ENCODE measurements around the gene CARS2.

CARS2 gene

DNA sequence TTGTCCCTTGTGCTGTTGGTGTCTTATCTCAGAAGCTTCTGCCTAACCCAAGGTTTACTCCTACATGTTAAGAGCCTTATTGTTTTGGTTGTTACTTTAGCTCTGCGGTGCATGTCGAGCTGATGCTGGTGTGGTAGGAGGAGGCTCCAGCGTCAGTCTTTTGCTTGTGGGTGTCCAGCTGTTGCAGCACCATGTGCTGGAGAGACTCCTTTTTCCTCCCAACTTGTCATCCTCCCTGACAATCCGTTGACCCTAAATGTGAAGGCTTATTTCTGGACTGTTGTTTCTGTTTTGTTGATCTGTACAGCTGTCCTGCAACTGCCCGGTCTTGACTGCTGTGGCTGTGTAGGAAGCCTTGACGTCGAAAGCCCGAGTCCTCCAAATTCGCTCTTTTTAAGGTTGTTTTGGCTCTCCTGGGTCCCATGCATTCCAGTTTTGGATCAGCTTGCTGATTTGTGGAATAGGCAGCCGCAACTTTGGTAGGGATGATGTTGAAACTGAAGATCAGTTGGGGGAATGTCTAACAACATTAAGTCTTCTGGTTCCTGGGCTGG, 75.3 kb downstream of the CARS2 start:
- Mint-ChIP-seq H3K4me3 (no peak overlapping the region), H3K27me3 (no peaks in the 10 kb centered on the region), H3K27ac (no peak overlapping the region), H3K4me1 (peaks cover 54% of the 10 kb centered on the region), H3K36me3 (peaks cover 7% of the 10 kb centered on the region), H3K9me3 (no peaks in the 10 kb centered on the region)

- no peak overlapping the region for H3K4me3 Mint-ChIP-seq
- H3K27ac Mint-ChIP-seq, result no peak overlapping the region
- no peaks in the 10 kb centered on the region for H3K27me3 Mint-ChIP-seq
- peaks cover 7% of the 10 kb centered on the region for H3K36me3 Mint-ChIP-seq
- peaks cover 56% of the 10 kb centered on the region for H3K4me1 Mint-ChIP-seq
- no peaks in the 10 kb centered on the region for H3K9me3 Mint-ChIP-seq
Measured at GRCh38 chr13:110629735-110630134, 76.2 kb downstream of the CARS2 start.

- no peak overlapping the region for H3K4me3 Mint-ChIP-seq
- H3K36me3 Mint-ChIP-seq, result peaks cover 7% of the 10 kb centered on the region
- H3K27ac Mint-ChIP-seq, result no peak overlapping the region
- no peaks in the 10 kb centered on the region for H3K27me3 Mint-ChIP-seq
- peaks cover 56% of the 10 kb centered on the region for H3K4me1 Mint-ChIP-seq
- H3K9me3 Mint-ChIP-seq, result no peaks in the 10 kb centered on the region
Measured at GRCh38 chr13:110628952-110629701, 76.8 kb downstream of the CARS2 start.

DNA sequence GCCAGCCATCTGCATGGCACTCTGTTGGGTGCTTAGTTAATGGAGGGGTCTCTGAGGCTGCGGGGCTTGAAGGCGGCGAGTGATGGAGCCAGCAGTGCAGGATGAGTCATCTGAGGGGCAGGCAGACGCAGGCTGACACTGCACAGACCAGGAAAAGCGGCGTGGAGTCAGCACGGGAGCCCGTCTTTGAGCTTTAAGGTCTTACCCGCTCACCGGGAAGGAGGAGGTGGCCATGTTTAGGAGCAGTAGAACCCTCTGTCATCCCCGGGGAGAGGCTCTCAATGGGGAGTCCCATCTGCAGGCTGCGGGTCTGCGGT, 77.5 kb downstream of the CARS2 start:
- H3K36me3 Mint-ChIP-seq, result peaks cover 7% of the 10 kb centered on the region
- peak overlapping the region; percentile 17 for H3K27ac Mint-ChIP-seq
- H3K27me3 Mint-ChIP-seq, result no peaks in the 10 kb centered on the region
- no peaks in the 10 kb centered on the region for H3K9me3 Mint-ChIP-seq
- H3K4me3 Mint-ChIP-seq, result peak overlapping the region; percentile 19
- peaks cover 56% of the 10 kb centered on the region for H3K4me1 Mint-ChIP-seq

DNA sequence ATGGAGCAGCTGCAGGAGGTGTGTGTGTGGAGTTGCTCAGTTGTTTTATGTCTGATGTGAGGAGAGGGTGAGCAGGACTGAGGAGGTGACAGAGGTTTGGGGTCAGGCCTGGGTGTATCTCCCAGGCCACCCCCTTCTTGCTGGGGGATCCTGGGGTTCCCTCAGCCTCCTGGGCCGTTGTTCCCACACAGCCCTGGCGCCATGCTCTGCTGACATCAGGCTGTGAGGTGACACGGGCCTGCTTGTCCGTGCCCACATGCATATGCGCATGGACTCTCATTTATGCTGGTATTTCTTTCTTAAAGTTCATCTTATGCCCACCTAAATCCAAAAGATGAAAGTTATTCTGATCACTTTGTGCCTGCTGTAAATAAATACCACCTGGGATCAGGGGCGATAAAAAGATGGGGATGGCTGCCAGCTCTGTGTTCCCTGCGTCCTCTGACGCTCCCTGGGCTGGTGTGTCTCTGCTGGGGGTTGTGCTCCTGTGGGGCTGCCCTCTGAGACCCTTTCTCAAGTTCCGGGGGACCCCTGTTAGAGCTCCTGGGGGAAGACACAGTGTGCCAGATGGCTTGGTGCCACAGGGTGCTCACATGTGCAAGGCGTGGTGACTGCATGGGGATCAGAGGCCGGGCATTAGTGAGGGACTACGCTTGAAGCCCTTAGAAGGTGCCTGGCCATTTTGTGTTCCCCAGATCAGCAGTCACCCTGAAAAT, 78.0 kb downstream of the CARS2 start:
- Mint-ChIP-seq H3K27ac (peak overlapping the region; percentile 17), H3K4me3 (no peak overlapping the region), H3K4me1 (peaks cover 58% of the 10 kb centered on the region), H3K36me3 (peaks cover 7% of the 10 kb centered on the region), H3K27me3 (no peaks in the 10 kb centered on the region), H3K9me3 (no peaks in the 10 kb centered on the region)

DNA sequence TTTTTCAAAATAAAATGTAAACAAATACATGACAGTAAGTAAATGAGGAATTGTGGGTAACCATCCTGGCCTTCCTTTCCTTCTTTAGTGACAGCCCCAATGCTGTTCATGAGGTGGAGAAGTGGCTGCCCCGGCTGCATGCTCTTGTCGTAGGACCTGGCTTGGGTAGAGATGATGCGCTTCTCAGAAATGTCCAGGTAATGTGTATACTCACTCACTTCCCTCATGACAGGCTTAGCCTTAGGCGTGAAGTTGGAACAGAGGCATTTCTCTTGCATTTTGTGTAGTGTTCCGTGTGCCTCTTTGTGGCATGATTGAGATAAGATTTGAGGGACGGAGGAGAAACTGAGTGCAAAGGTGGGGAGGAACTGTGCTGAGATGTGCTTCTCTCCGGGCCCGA, 78.6 kb downstream of the CARS2 start:
- no peaks in the 10 kb centered on the region for H3K27me3 Mint-ChIP-seq
- H3K4me1 Mint-ChIP-seq, result peaks cover 63% of the 10 kb centered on the region
- H3K9me3 Mint-ChIP-seq, result no peaks in the 10 kb centered on the region
- H3K36me3 Mint-ChIP-seq, result peaks cover 7% of the 10 kb centered on the region
- no peak overlapping the region for H3K4me3 Mint-ChIP-seq
- H3K27ac Mint-ChIP-seq, result no peak overlapping the region

DNA sequence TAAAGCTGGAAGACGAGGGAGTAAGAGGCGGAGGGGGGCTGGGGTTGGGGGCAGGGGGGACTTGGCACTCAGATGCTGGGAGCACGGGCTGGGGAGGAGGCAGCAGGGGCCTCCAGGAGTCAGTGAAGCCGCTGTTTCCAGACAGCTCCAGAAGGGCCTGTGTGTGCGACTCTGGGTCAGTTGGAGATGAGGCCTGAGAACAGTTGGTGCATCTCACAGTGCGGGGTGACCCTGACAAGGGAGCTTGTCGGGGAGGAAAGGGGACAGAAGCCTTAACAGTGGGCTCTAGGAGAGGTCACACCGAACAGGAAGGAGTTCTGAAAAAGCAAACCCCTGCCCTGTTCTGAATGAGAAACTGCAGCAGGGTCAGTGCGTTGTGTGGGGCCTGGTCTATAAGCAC, 79.4 kb downstream of the CARS2 start:
- Mint-ChIP-seq H3K36me3 (peaks cover 5% of the 10 kb centered on the region), H3K27me3 (no peaks in the 10 kb centered on the region), H3K4me1 (peaks cover 63% of the 10 kb centered on the region), H3K9me3 (no peaks in the 10 kb centered on the region), H3K27ac (peak overlapping the region; percentile 74), H3K4me3 (no peak overlapping the region)

GRCh38 chr13:110625771-110626321, 80.1 kb downstream of the CARS2 start:
- H3K27ac Mint-ChIP-seq, result no peak overlapping the region
- peaks cover 57% of the 10 kb centered on the region for H3K4me1 Mint-ChIP-seq
- H3K9me3 Mint-ChIP-seq, result no peaks in the 10 kb centered on the region
- H3K36me3 Mint-ChIP-seq, result peaks cover 5% of the 10 kb centered on the region
- H3K4me3 Mint-ChIP-seq, result no peak overlapping the region
- no peaks in the 10 kb centered on the region for H3K27me3 Mint-ChIP-seq

DNA sequence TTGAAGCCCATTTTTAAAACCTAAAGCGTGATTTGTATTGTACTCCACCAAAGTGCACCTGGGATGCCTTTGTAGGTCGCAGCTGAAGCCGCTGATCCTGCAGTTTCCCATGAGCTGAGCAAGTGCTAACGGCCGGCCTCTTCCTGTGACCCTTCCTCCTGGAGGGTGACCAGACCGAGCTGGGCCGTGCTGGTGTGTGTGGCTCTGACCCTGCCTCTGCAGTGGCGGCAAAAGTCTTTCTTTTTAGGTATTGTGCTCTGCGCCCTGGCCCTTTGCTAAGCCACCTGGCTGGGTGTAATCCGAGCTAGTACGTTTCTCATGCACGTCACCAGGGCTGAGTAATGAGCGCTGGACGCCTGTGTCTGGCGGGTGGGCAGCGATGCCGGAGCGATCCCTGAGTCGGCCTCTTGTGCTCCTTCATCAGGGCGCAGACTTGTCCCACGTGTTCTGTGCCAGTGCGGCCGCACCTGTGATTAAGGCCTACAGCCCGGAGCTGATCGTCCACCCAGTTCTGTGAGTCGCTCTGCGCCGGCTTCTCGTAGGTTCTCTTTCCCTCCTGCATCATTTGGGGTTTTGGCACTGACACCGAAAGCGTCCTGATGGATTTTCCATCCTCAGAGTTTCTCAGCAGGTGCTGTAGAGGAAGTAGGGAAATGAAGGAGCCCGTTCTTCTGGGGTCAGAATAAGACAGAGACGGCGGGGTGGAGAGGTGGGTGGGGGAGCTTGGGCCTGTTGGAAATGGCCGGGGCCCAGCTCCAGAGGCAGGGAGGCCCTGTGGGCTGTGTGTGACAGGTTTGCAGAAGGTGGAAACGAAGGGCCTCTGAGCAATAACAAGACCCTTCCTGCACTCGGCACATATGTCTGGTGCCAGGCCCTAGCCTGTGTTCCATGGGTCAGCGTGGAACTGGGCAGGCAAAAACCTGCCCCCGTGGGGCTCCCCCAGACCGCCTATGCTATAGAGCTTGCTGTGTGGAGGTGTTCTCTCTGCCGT, 80.9 kb downstream of the CARS2 start:
- H3K36me3 Mint-ChIP-seq, result peaks cover 5% of the 10 kb centered on the region
- peaks cover 56% of the 10 kb centered on the region for H3K4me1 Mint-ChIP-seq
- no peaks in the 10 kb centered on the region for H3K27me3 Mint-ChIP-seq
- no peaks in the 10 kb centered on the region for H3K9me3 Mint-ChIP-seq
- no peak overlapping the region for H3K27ac Mint-ChIP-seq
- H3K4me3 Mint-ChIP-seq, result no peak overlapping the region

DNA sequence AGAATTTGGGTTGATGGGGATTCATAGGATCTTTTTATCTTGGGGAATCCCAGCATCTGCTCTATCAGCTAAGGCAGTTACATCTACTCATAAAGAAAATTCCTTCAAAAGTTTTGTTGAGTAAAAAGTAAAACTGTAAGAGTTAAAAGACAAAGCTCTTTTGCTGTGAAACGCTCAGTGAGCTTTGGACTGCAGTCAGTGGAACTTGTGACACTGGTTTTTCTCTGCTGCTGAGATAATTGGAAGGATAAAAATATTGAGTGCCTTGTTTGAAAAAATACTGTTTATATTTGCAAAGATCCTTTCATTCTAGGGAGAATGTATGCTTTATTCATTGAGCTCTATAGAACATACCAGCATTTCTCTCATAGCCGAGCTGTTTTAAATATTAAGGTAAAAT, 85.3 kb downstream of the CARS2 start:
- no peak overlapping the region for H3K27ac Mint-ChIP-seq
- H3K4me3 Mint-ChIP-seq, result no peak overlapping the region
- no peaks in the 10 kb centered on the region for H3K36me3 Mint-ChIP-seq
- peaks cover 54% of the 10 kb centered on the region for H3K4me1 Mint-ChIP-seq
- H3K27me3 Mint-ChIP-seq, result no peaks in the 10 kb centered on the region
- no peaks in the 10 kb centered on the region for H3K9me3 Mint-ChIP-seq

DNA sequence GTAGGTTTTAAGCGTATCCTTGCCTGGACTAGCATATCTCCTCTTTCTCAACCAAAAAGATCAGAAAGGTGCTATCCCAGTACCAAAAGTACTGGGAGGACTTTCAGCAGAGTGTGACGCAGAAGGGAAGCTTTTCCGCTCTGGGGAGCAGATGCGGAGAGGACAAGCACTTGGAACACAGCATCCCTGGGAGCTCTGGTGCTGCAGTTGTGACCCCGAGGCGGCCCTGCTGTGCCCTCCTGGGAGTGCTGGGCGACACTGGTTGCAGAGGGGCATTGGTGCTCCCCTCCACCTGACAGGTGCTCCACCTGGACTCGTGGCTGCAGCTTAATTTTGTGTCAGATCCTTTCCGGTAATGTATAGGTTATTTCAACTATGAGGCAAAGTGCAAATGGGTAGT, 87.1 kb downstream of the CARS2 start:
- peaks cover 4% of the 10 kb centered on the region for H3K36me3 Mint-ChIP-seq
- H3K4me3 Mint-ChIP-seq, result no peak overlapping the region
- peaks cover 58% of the 10 kb centered on the region for H3K4me1 Mint-ChIP-seq
- H3K27ac Mint-ChIP-seq, result peak overlapping the region; percentile 47
- H3K9me3 Mint-ChIP-seq, result no peaks in the 10 kb centered on the region
- no peaks in the 10 kb centered on the region for H3K27me3 Mint-ChIP-seq

- peaks cover 58% of the 10 kb centered on the region for H3K4me1 Mint-ChIP-seq
Measured at GRCh38 chr13:110618167-110618566, 87.7 kb downstream of the CARS2 start.

GRCh38 chr13:110617321-110618072, 88.4 kb downstream of the CARS2 start:
- Mint-ChIP-seq H3K27ac (no peak overlapping the region), H3K4me3 (peak overlapping the region; percentile 96), H3K4me1 (peaks cover 52% of the 10 kb centered on the region), H3K9me3 (peaks cover 4% of the 10 kb centered on the region), H3K27me3 (no peaks in the 10 kb centered on the region), H3K36me3 (peaks cover 4% of the 10 kb centered on the region)

More at GRCh38 chr13:110618167-110618566, 87.7 kb downstream of the CARS2 start:
- Mint-ChIP-seq H3K4me3 (no peak overlapping the region), H3K27me3 (no peaks in the 10 kb centered on the region), H3K27ac (no peak overlapping the region), H3K9me3 (peaks cover 4% of the 10 kb centered on the region), H3K36me3 (peaks cover 4% of the 10 kb centered on the region)
